GM21526 (cell line): ENCODE measurements around the gene PNRC2.
A peak's percentile ranks its signal among the peaks of the same experiment; 100 is the strongest.
"Not testable (repeated sequence)": the region's sequence is repeated elsewhere in the genome, so short reads cannot be mapped to it uniquely, and the experiment has no call there.

Experiments
- ATAC-seq: cut with Tn5 transposase; IDR thresholded peaks from one replicate; pipeline ENCODE4 v1.9.1; 2021; ENCODE audit warnings: moderate library complexity; ENCODE audit not compliant: unreplicated experiment, low FRiP score

PNRC2 gene

DNA sequence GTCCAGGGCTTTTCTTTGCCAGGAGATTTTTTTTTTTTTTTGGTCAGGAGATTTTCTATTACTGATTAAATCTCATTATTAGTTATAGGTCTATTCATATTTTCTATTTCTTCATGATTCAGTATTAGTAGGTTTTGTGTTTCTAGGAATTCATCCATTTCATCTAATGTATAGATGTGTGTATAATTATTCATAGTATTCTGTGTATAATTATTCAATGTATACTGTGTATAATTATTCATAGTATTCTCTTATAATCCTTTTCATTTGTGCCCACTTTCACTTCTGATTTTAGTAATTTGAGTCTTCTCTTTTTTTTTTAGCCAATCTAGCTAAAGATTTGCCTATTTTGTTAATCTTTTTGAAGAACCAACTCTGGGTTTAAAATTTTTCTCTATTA is 12.3 kb upstream of the PNRC2 start:
- no peak for ATAC-seq

DNA sequence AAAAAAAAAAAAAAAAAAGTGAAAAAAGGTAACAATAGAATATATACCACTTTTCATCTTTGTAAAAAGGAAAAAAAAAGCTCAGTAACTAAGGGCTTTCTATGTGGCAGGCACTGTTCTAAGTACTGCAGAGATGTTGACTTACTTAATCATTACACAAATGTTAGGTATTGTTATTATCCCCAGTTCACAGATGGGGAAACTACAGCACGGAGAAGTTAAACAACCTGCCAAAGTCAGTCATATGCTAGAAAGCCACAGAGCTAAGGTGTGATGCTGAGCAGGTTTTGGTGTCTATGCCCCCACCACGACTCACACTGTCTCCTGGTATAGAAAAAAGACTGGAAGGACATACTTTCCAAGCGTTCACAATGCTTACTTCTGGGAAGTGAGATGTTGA is 6.6 kb upstream of the PNRC2 start:
- no peak for ATAC-seq

DNA sequence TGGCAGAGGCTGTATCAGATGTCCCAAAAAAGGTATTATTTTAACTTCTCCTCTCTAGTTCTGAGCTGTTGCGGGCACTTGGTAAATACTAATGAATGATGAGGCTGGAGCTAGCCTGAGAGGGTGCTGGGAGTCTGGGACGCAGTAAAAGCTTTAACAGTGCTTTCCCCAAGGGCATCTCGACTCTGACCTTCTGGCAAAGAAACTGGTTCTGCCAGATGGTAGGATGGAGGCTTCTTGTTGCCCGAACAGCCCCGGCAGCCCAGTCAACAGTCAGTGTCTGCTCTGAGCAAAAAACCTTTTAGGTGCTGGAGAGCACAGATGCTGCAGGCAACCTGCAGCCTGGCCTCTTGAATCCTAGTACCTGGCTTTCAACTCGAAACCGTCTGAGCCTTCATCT is 2.5 kb upstream of the PNRC2 start:
- no peak for ATAC-seq

DNA sequence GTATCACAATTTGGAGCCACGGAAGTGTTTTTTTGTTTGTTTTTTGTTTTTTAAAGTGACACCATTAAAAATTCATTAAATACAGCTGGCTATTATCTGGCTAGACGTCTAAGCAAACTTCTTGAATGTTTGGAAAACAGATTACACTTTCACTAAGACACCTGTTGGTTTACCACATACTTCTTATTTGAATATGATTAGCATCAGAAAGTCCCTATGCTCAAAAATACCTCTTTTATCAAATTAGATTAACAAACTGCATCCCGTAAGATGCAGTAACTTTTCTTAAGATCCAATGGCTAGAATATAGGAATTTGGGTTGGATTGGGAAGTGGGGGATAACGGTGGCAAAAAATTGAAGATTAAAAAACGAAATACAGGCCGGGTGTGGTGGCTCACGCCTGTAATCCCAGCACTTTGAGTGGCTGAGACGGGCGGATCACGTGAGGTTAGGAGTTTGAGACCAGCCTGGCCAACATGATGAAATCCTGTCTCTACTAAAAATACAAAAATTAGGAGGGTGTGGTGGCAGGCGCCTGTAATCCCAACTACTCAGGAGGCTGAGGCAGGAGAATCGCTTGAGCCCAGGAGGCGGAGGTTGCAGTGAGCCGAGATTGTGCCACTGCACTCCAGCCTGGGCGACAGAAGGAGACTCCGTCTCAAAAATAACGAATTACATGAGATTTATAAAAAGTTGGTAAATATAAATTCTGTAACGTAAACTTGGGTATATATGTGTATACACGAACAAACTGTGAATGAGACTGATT is 1.4 kb upstream of the PNRC2 start:
- ATAC-seq = not testable (repeated sequence)

DNA sequence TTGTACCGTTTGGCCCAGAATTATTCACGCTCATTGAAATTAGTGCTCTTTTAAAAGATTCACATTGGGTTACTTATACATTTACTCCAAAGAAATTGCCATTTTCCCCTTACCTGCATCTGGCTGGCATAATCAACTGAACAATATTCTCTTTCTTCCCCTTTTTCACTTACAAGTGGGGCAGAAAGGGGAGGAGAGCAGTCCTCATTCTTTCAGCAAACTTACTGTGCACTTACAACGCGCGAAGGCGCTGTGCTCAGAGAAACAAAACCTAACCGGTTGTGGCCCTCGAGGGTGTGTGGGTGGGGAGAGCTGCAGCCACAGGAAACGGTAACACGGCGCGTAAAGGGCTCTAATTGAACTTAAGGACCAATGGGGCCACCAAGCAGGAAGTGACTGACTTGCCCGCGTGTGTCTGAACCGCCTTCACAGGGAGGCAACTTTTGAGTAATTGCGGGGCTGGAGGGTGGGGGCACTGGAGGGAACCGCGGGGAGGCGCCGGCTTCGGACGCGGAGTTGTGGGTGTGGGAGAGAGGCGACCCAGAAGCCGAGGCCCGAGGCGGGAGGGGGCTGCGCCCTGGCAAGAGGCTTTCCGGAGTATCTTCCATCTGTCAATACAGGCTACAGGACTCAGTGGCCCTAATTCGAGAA is 693 bp upstream of the PNRC2 start:
- ATAC-seq = peak; percentile 51

DNA sequence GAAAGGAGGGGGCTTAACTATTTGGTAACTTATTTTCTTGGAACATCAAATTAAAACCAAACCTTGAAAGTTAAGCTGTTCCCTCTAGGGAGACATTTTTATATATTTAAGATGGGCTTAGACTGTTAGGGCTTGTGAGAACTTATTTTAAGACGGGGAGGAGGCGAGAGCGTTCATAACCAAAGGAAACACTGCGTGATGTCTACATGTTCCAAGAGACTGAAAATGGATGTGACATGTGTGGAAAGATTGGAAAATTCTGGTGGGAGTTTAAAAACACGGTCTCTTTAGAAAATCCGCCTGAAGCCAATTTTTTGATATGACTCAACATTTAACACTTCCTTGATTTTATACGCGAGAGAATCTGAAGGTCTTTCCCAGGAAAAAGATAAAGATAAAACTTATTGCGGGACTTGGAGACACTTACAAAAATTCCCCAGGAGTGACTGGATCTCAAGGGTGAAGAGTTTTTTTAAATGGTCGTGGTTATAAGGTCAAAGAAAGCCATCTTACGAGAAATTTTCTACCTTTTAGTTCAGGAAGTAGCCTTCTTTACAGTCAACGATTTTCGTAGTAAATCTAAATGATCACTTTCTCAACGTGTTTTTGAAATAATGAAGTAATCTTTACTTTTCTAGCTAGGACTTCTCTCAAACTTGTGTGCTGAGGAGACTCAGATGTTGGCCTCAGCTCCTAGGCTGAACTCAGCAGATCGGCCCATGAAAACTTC is 828 bp downstream of the PNRC2 start:
- ATAC-seq = no peak

DNA sequence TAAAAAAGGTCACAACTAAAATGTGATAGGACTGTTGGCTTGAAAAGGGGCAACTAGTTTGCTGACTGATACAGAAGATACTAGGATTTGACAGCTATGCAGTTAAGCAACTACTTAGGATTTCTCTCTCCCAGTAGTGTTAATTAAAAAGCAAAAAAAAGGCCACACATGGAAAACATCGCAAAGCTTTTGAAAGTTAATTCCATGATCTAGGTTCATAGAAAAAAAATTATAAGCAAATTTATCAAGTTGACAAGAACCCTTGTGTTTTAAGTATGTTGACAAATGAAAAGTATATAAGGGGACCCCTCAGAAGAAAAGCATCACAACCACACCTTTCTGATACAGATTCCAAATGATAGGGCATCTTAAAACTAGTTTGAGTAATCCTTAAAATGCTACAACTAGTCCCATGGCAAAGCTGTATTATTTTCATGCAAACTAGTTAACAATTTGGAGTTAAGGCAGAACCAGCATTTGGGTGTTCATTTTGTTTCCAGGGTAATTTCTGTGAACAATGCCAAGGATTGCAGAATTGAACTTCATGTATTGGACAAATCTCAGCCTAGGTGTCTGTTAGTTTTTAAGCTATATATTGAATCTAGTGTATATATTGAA is 4.1 kb downstream of the PNRC2 start:
- ATAC-seq = no peak

DNA sequence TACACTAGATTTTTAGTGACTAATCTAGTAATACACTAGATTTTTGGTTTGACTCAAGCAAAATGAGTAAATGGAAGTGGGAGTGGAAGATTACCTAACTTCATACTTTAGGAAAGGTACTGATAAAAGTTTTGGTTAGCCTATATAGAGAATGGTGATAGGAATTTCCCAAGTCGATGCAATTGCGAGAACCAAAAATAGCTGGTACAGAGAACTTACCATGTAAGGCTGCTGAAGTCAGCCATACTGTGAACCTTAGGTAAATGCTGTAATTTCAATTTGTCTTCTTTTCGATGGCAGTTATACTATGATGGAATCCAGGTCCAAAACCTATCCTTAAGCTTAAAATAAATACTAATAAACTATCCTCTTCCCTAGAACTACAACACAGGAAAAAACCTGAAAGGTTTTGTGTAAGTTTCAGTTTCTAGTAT is 4.6 kb downstream of the PNRC2 start:
- ATAC-seq = no peak

DNA sequence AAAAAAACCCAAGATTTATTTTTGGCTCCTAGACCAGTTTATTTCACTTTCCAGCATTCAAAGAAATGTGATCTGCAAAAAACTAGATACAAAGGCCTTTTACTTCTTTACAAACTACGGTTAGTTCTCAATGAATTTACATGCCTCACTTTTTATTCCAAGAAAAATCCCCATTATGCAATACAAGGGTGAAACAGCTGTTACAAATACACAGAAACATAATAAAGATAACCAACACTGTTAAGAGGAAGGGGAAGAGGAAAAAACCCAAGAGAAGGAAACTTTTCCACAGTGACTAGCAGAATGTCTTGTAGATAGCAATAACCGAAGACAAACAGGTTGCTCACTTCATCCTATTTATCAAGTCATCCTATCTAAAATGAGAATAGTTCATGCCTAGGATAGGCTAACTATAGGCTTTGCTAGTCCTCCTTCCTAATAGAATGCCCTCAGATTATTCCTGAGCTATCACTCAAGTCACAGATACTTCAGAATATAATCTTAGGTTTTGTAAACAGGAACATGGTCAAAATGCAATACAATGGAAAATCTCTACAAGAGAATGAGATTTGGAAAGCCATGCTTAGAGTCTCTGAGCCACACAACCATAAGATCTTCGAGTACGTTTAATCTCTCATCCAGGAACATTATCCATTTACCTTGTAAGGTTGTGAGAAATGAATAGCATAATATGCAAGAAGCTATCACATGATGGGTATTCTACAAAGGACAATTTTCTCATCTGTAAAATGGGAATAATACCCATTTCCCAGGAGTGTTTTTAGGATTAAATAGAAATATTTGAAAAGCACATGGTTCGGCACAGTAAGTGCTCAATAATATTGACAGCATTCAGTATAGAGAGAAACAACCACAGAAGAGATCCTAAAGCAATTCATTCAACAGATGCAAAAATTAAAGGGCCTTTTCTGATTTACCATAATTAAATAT is 5.4 kb downstream of the PNRC2 start:
- ATAC-seq = no peak

DNA sequence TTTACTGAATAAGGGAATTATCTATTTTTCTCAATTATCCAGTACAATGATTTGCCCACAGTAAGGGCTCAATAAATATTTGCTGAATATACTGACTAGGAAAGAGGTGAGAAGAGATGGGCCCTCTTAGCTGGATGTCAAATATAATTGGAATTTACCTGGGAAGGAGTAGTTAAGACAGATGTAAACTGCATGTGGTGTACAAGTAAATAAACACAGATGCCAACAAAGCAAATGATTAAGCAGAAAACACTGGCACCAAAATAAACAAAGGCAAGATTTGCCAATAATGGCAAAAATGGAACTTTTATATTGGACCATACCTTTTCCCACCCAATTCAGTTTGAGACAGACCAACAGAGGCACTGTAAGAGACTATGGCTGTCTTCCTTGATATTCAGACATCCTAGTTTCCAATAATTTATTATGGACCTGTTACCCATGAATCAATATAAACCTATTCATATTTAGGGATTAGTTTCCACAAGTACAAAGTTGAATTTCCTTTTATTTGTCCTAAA is 7.4 kb downstream of the PNRC2 start:
- no peak for ATAC-seq

DNA sequence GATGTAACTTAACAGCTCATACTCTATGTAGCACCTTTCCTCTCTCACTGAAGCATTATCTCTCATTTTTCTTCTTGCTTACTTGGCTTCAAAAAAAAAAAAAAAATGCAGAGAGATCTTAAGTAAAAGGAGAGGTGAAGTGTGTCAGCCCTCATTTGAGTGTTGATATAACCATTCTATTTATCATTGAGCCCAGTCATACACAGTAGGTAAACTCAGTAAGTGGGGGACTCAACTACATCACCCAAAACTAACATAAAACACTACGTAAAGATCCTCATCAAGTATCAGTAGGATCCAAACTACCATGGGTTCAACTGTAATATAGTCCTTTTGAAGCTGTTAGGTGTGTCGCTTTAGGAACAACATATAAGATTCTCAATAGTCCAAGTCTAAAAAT is 8.2 kb downstream of the PNRC2 start:
- no peak for ATAC-seq

DNA sequence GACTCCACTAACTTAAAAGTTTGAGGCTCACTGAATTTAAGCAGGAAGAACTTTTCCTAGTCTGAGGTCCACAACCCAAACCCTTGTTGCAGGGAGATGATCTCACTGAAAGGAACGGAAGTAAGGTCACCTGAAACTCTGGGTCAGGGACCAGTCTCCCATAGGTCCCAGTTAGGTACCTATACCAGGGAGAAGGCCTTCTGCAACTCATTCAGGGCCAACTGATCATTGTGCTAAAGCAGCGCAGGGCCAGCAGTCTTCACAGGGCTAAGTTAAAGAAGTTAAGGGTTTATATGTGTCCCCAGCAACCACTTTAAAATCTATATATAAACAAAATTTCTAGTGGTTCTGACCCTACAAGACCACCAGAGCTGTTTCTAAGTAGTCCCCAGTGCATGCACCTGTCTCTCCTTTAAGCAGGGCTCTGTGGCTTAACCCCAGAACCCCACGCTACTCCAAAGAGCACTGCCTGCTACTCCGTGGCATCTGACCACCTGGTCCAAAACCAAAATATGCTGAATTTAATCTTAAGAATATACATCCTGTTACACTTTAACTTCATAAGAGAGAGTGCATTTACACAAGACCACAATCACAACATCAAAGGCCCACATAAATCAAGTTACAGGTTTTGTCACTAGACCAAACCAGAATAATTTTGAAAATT is 17.7 kb downstream of the PNRC2 start:
- ATAC-seq = no peak

DNA sequence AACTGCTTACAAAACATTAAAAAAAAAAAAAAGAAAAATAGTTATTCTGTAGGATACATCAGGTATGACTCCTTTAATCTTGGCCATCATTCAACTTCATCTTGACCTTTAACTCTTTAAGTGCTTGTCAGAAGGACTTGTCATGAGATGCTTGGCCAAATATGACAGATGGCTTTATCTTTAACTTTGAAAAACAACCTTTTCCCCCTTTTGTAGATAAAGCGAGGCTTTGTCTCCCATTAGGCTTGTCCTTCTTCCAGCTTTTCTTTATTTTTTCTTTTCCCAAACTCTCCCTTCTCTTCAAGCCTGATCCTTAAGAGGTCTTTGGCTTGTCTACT is 18.2 kb downstream of the PNRC2 start:
- no peak for ATAC-seq

DNA sequence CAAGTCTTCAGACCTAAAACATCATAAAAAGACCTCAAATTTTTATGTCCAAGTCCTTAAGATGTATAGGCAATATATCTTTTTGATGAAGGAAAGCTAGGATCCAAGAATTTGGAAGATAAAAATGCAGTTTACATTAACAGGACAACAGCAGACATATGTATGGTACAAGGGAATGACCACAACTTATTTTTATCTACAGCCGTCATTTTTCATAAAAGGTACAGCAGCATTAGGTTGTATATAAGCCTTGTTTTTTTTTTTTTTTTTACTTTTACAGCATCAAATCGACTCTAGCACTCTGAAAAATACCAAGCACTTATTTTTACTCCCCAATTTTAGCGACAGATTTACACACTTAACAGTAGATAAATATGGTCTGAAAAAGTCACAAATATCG is 19.2 kb downstream of the PNRC2 start:
- ATAC-seq = no peak

DNA sequence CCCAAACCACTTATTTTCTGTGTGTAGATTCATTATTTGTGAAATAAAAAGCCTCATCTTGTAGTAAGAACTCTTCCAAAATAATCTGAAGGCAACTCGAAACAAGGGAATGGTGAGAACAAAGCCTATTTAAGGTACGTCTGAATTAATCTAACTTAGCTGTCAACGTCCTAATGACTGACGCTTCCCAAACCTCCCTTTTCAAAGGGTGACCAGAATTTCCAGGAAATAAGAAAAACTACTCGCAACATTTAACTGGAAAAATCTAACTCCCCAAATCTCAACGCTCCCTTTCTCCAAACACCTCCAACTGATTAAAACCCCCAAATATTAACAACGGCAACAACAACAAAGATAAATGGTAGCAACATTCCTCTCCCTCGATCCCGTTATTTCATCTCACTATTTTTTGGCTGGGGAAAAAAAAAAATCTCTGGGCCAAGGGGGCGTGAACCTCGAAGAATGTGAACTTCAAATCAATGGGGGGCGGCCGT is 19.8 kb downstream of the PNRC2 start:
- ATAC-seq = no peak

DNA sequence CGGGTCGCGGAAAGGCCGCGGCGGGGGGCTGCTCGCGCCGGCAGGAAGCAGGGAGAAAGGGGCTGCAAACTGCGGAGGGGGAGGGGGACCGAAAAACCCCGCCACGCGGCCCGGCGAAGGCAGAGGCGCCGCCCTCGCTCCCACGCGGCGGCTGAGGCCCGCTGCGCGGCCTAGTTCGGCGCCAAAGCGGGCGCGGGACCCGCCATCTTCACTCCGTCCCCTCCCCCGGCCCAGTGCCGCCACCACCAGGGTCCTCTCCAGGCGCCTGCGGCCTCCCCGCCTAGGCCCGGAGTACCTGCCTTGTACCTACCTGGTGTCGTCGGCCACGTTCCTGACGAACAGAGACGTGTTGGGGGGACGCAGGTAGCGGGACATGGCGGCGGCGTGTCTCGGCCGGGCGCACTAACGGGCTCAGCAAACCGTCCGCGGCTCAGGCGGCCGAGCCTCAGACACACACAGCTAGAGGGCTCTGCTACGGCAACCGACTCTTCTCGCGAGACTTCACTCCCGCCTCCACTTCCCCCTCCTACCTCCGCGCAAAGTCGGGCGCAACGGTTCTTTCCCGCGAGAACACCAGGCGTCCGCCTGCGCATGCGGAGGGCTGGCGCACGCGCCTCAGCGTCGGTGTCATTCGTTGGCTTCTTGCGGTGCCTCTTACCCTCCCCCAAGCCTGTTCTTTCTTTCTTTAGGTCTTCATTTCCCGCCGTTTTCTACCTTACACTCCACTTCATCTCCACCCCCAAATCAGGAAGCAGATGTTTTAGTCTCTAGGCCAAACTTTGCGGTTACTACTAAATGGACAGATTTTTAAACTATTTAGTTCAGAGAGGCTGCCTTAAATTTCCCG is 20.5 kb downstream of the PNRC2 start, which contains the start of gene SRSF10:
TSS of gene SRSF10 (minus strand) at position 447 of the 847 bp plus-strand sequence. CDS start at position 375, 72 bp downstream.
- ATAC-seq = peak; percentile 81

DNA sequence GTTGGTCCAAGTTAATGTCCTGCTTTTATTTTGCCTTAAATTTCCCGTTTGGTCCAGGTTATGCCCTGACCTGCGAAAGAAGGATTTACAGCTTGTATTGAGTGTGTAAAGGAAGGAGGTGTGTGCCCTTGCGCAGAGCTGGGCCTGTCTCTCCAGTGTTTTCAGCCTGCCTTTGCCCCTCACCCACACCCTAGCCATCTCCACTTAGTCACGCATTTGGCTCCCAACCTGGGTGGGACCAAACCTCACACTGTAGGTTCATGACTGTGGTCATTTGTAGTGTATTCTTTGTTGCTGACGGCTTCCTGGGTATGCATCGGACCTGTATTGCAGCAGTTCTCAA is 21.1 kb downstream of the PNRC2 start:
- peak; percentile 35 for ATAC-seq

DNA sequence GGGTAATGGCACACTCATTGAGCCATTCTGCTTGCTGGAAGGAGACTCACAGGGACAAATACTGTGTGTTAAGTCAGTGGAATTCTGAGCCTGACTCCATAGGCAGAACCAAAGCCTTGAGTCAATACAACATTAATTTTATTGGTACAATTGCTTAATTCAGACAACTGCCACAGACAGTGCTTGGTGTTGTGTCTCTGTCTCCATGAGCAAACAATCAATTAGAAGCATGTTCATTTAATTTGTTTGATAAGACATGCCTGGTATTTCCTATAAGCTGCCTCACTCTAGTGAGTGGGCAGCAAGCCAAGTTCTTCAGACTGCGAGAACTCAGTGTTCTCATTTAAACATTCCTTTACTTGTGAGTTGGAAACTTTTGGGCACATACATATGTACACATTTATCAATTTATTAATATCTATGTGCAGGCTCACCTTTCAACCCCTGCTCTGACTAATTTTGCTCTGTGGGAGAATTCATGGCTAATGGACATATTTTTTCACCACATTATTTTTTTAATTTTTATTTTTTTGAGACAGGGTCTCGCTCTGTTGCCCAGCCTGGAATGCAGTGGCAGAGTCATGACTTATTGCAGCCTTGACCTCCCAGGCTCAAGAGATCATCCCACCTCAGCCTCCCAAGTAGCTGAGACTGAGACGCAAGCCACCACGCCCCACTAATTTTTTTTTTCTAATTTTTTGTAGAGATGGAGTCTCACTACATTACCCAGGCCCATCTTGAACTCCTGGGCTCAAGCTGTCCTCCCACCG is 25.0 kb downstream of the PNRC2 start:
- ATAC-seq = no peak
